ENCODE data around the gene PHKB.

DNA sequence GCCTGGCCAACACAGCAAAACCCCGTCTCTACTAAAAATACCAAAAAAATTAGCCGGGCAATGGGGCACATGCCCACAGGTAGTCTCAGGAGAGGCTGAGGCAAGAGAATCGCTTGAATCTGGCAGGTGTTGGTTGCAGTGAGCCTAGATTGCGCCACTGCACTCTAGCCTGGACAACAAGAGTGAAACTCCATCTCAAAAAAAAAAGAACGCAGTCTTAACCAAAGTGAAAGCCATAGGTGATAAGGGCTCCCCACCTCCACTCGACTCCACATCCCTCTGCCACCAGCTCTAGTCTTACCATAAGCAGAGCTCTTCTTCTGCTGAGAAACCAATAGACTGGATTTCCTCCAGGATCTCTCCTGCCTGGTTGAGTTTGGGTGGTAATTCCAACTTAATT lies 266.0 kb downstream of the PHKB start:
- TF ChIP-seq RAD21 (IDR thresholded peaks at IDR 0.05; ENCODE audit: low read depth) = no peak
- no peak for TF ChIP-seq EP300 (IDR thresholded peaks at IDR 0.05; ENCODE audit: borderline replicate concordance)
- no peak for TF ChIP-seq CEBPB (IDR thresholded peaks at IDR 0.05)
- no peak for TF ChIP-seq TAF1 (IDR thresholded peaks at IDR 0.05; ENCODE audit: low read depth)
- TF ChIP-seq REST (IDR thresholded peaks at IDR 0.05; ENCODE audit: low read depth) = no peak
- no peak for TF ChIP-seq MAX (IDR thresholded peaks at IDR 0.05)
- no peak for TF ChIP-seq ZBTB7A (IDR thresholded peaks at IDR 0.05; ENCODE audit: low read depth)
- TF ChIP-seq YY1 (IDR thresholded peaks at IDR 0.05; ENCODE audit: low read depth) = no peak
- no peak for TF ChIP-seq CREB1 (IDR thresholded peaks at IDR 0.05; ENCODE audit: low read depth)
- TF ChIP-seq NFIC (IDR thresholded peaks at IDR 0.05) = no peak
